Measurements from ENCODE around the gene ZNF280C. TPM values are rescaled to one million over a fixed set of nuclear protein-coding genes. Genes with fewer than 3 reads are reported as not detected.

Gene ZNF280C
- total RNA-seq, 5 donors from 2014 or later (not counting 1 experiment from before 2014, with no cell fraction given), result 3.6 to 7.0 (median 4.5) TPM

GRCh38 chrX:130263016-130263415 lies 5.7 kb downstream of the ZNF280C start:
- H3K4me3 Mint-ChIP-seq, result no peak overlapping the region
- no peaks in the 10 kb centered on the region for H3K36me3 ChIP-seq (ENCODE audit: control insufficient read depth in 2 of 2, extremely low read depth in 1 of 2, insufficient read depth in 1 of 2, low read length in 1 of 2)
- CTCF ChIA-PET, result interaction anchor here in 1 of 2 donors (0.7 kb wide), 1 partner anchor 68 kb away, joined by 3 read pairs; no protein-coding TSS in a partner anchor

GRCh38 chrX:130262231-130262630 lies 6.5 kb downstream of the ZNF280C start:
- peaks cover 0 to 12% (median 7%) of the 10 kb centered on the region in 3 donors for H3K4me1 Mint-ChIP-seq
- Histone ChIP-seq H3K27ac (ENCODE audit: low read length) (no peak overlapping the region), H3K4me3 (ENCODE audit: control insufficient read depth in 1 of 2, extremely low read depth in 1 of 2, low read length in 1 of 2) (no peak overlapping the region), H3K27me3 (replicated peaks in 1 of 2; ENCODE audit: control insufficient read depth in 2 of 2, extremely low read depth in 1 of 2, insufficient read depth in 2 of 2, low read length in 1 of 2) (no peaks in the 10 kb centered on the region), H3K4me1 (ENCODE audit: control insufficient read depth in 1 of 2, extremely low read depth in 1 of 2, insufficient read depth in 2 of 2, low read length in 2 of 2) (peaks cover 0 to 4% of the 10 kb centered on the region in 2 experiments), H3K9me3 (no peaks in the 10 kb centered on the region), H3K36me3 (ENCODE audit: control insufficient read depth in 2 of 2, extremely low read depth in 1 of 2, insufficient read depth in 1 of 2, low read length in 1 of 2) (no peaks in the 10 kb centered on the region)
- H3K9me3 Mint-ChIP-seq, result no peaks in the 10 kb centered on the region
- H3K27ac Mint-ChIP-seq, result no peak overlapping the region
- no peaks in the 10 kb centered on the region for H3K27me3 Mint-ChIP-seq
- ChIA-PET POLR2A (interaction anchor here in 1 of 2 donors (0.6 kb wide), 1 partner anchor 118 kb away, joined by 4 read pairs; no protein-coding TSS in a partner anchor), CTCF (interaction anchor here in 1 of 2 donors (0.7 kb wide), 1 partner anchor 69 kb away, joined by 3 read pairs; no protein-coding TSS in a partner anchor)
- ATAC-seq (replicated peaks in 1 of 4) (no peak), DNase-seq (no peak)
- peaks cover 6% of the 10 kb centered on the region for H3K36me3 Mint-ChIP-seq
- H3K4me3 Mint-ChIP-seq, result no peak overlapping the region
- no CpG with 5 or more reads among the region's 3 CpGs for WGBS (ENCODE audit: insufficient coverage)

More at GRCh38 chrX:130263016-130263415, 5.7 kb downstream of the ZNF280C start:
- Mint-ChIP-seq H3K4me1 (peaks cover 0 to 20% (median 11%) of the 10 kb centered on the region in 3 donors), H3K36me3 (peaks cover 6% of the 10 kb centered on the region), H3K27me3 (no peaks in the 10 kb centered on the region), H3K27ac (no peak overlapping the region), H3K9me3 (no peaks in the 10 kb centered on the region)
- no peak overlapping the region for H3K27ac ChIP-seq (ENCODE audit: low read length)
- H3K4me1 ChIP-seq (ENCODE audit: control insufficient read depth in 1 of 2, extremely low read depth in 1 of 2, insufficient read depth in 2 of 2, low read length in 2 of 2), result peaks cover 0 to 4% of the 10 kb centered on the region in 2 experiments
- no peak overlapping the region for H3K4me3 ChIP-seq (ENCODE audit: control insufficient read depth in 1 of 2, extremely low read depth in 1 of 2, low read length in 1 of 2)
- POLR2A ChIA-PET, result no interaction called here
- no peak for DNase-seq
- no peaks in the 10 kb centered on the region for H3K27me3 ChIP-seq (replicated peaks in 1 of 2; ENCODE audit: control insufficient read depth in 2 of 2, extremely low read depth in 1 of 2, insufficient read depth in 2 of 2, low read length in 1 of 2)
- H3K9me3 ChIP-seq, result no peaks in the 10 kb centered on the region
- no peak for ATAC-seq (replicated peaks in 1 of 4)

GRCh38 chrX:130261296-130261893 lies 7.3 kb downstream of the ZNF280C start:
- no peak for DNase-seq
- no peak overlapping the region for H3K27ac Mint-ChIP-seq
- peaks cover 6% of the 10 kb centered on the region for H3K36me3 Mint-ChIP-seq
- WGBS (ENCODE audit: insufficient coverage), result no CpG with 5 or more reads among the region's 4 CpGs
- ChIA-PET CTCF (interaction anchor here in 1 of 2 donors (0.6 kb wide), 1 partner anchor 30 kb away, joined by 5 read pairs; no protein-coding TSS in a partner anchor), POLR2A (interaction anchor here in 1 of 2 donors (0.6 kb wide), 1 partner anchor 117 kb away, joined by 4 read pairs; no protein-coding TSS in a partner anchor)
- H3K4me1 Mint-ChIP-seq, result peaks cover 0 to 7% (median 6%) of the 10 kb centered on the region in 3 donors
- no peaks in the 10 kb centered on the region for H3K9me3 Mint-ChIP-seq
- no peaks in the 10 kb centered on the region for H3K27me3 Mint-ChIP-seq
- Histone ChIP-seq H3K4me3 (ENCODE audit: control insufficient read depth in 1 of 2, extremely low read depth in 1 of 2, low read length in 1 of 2) (no peak overlapping the region), H3K36me3 (ENCODE audit: control insufficient read depth in 2 of 2, extremely low read depth in 1 of 2, insufficient read depth in 1 of 2, low read length in 1 of 2) (no peaks in the 10 kb centered on the region), H3K9me3 (no peaks in the 10 kb centered on the region), H3K27ac (ENCODE audit: low read length) (no peak overlapping the region), H3K4me1 (ENCODE audit: control insufficient read depth in 1 of 2, extremely low read depth in 1 of 2, insufficient read depth in 2 of 2, low read length in 2 of 2) (no peaks in the 10 kb centered on the region), H3K27me3 (replicated peaks in 1 of 2; ENCODE audit: control insufficient read depth in 2 of 2, extremely low read depth in 1 of 2, insufficient read depth in 2 of 2, low read length in 1 of 2) (no peaks in the 10 kb centered on the region)
- ATAC-seq (replicated peaks in 1 of 4), result no peak
- no peak overlapping the region for H3K4me3 Mint-ChIP-seq

GRCh38 chrX:130260316-130260715 lies 8.4 kb downstream of the ZNF280C start:
- peaks cover 6% of the 10 kb centered on the region for H3K36me3 Mint-ChIP-seq
- no peak overlapping the region for H3K4me3 Mint-ChIP-seq
- H3K4me3 ChIP-seq (ENCODE audit: control insufficient read depth in 1 of 2, extremely low read depth in 1 of 2, low read length in 1 of 2), result no peak overlapping the region
- ChIA-PET CTCF (no interaction called here), POLR2A (no interaction called here)
- no CpG with 5 or more reads among the region's 2 CpGs for WGBS (ENCODE audit: insufficient coverage)
- H3K4me1 ChIP-seq (ENCODE audit: control insufficient read depth in 1 of 2, extremely low read depth in 1 of 2, insufficient read depth in 2 of 2, low read length in 2 of 2), result no peaks in the 10 kb centered on the region
- no peak overlapping the region for H3K27ac Mint-ChIP-seq
- H3K9me3 ChIP-seq, result no peaks in the 10 kb centered on the region
- H3K9me3 Mint-ChIP-seq, result no peaks in the 10 kb centered on the region
- H3K27ac ChIP-seq (ENCODE audit: low read length), result no peak overlapping the region
- no peaks in the 10 kb centered on the region for H3K27me3 ChIP-seq (replicated peaks in 1 of 2; ENCODE audit: control insufficient read depth in 2 of 2, extremely low read depth in 1 of 2, insufficient read depth in 2 of 2, low read length in 1 of 2)
- DNase-seq (no peak), ATAC-seq (replicated peaks in 1 of 4) (no peak)
- no peaks in the 10 kb centered on the region for H3K27me3 Mint-ChIP-seq
- no peaks in the 10 kb centered on the region for H3K36me3 ChIP-seq (ENCODE audit: control insufficient read depth in 2 of 2, extremely low read depth in 1 of 2, insufficient read depth in 1 of 2, low read length in 1 of 2)
- H3K4me1 Mint-ChIP-seq, result peaks cover 0 to under 1% (median 0%) of the 10 kb centered on the region in 3 donors

- ATAC-seq (replicated peaks in 1 of 4) (no peak), DNase-seq (no peak)
- CTCF ChIA-PET, result no interaction called here
- peaks cover 19 to 31% (median 21%) of the 10 kb centered on the region in 3 donors for H3K4me1 Mint-ChIP-seq
- H3K9me3 Mint-ChIP-seq, result no peaks in the 10 kb centered on the region
- no peaks in the 10 kb centered on the region for H3K9me3 ChIP-seq
- H3K4me1 ChIP-seq (ENCODE audit: control insufficient read depth in 1 of 2, extremely low read depth in 1 of 2, insufficient read depth in 2 of 2, low read length in 2 of 2), result no peaks in the 10 kb centered on the region
- no peak overlapping the region for H3K27ac Mint-ChIP-seq
- no peaks in the 10 kb centered on the region for H3K36me3 ChIP-seq (ENCODE audit: control insufficient read depth in 2 of 2, extremely low read depth in 1 of 2, insufficient read depth in 1 of 2, low read length in 1 of 2)
- no peak overlapping the region for H3K27ac ChIP-seq (ENCODE audit: low read length)
- peaks cover 0 to 10% of the 10 kb centered on the region in 2 donors for H3K27me3 Mint-ChIP-seq
- POLR2A ChIA-PET, result no interaction called here
- H3K4me3 Mint-ChIP-seq, result no peak overlapping the region
- no peak overlapping the region for H3K4me3 ChIP-seq (ENCODE audit: control insufficient read depth in 1 of 2, extremely low read depth in 1 of 2, low read length in 1 of 2)
- no peaks in the 10 kb centered on the region for H3K27me3 ChIP-seq (replicated peaks in 1 of 2; ENCODE audit: control insufficient read depth in 2 of 2, extremely low read depth in 1 of 2, insufficient read depth in 2 of 2, low read length in 1 of 2)
- H3K36me3 Mint-ChIP-seq, result peaks cover 24% of the 10 kb centered on the region
Observed at GRCh38 chrX:130253916-130254315, 14.8 kb downstream of the ZNF280C start.

GRCh38 chrX:130251671-130252070 lies 17.0 kb downstream of the ZNF280C start:
- Mint-ChIP-seq H3K27ac (no peak overlapping the region), H3K36me3 (peaks cover 22% of the 10 kb centered on the region), H3K27me3 (peaks cover 0 to 19% of the 10 kb centered on the region in 2 donors), H3K9me3 (no peaks in the 10 kb centered on the region), H3K4me3 (no peak overlapping the region), H3K4me1 (peaks cover 19 to 31% (median 21%) of the 10 kb centered on the region in 3 donors)
- Histone ChIP-seq H3K27me3 (replicated peaks in 1 of 2; ENCODE audit: control insufficient read depth in 2 of 2, extremely low read depth in 1 of 2, insufficient read depth in 2 of 2, low read length in 1 of 2) (no peaks in the 10 kb centered on the region), H3K36me3 (ENCODE audit: control insufficient read depth in 2 of 2, extremely low read depth in 1 of 2, insufficient read depth in 1 of 2, low read length in 1 of 2) (no peaks in the 10 kb centered on the region), H3K4me3 (ENCODE audit: control insufficient read depth in 1 of 2, extremely low read depth in 1 of 2, low read length in 1 of 2) (no peak overlapping the region), H3K9me3 (no peaks in the 10 kb centered on the region), H3K4me1 (ENCODE audit: control insufficient read depth in 1 of 2, extremely low read depth in 1 of 2, insufficient read depth in 2 of 2, low read length in 2 of 2) (no peaks in the 10 kb centered on the region), H3K27ac (ENCODE audit: low read length) (no peak overlapping the region)
- no peak for ATAC-seq (replicated peaks in 1 of 4)
- CTCF ChIA-PET, result no interaction called here
- no peak for DNase-seq
- POLR2A ChIA-PET, result interaction anchor here in 1 of 2 donors (0.6 kb wide), 1 partner anchor 70 kb away, joined by 3 read pairs; no protein-coding TSS in a partner anchor
- 100% methylated on average over 5 of the region's 14 CpGs for WGBS (ENCODE audit: insufficient coverage)

Data from T-cell (primary cell).